Measurements from ENCODE around the gene MAT1A.
"Not testable (repeated sequence)": the region's sequence is repeated elsewhere in the genome, so short reads cannot be mapped to it uniquely, and the experiment has no call there.

- TF ChIP-seq CTCF (conservative IDR thresholded peaks at IDR 0.05); ZFX (IDR thresholded peaks at IDR 0.05): not testable (repeated sequence)
These were observed 41.8 kb downstream of the MAT1A start for GRCh38 chr10:80247611-80248010.

All from C4-2B (cell line).